H1 (cell line): ENCODE measurements around the gene NEDD9. TPM values are rescaled to one million over a fixed set of nuclear protein-coding genes. Genes with fewer than 3 reads are reported as not detected.

Experiments used
- CTCF ChIA-PET: fragments of 300-600 bp; sonication (Branson Sonifier 250); formaldehyde crosslinking; loops from one replicate; lab custom pipeline; 2021; ENCODE audit not compliant: partially characterized antibody; lab: Charles Lee
- POLR2A ChIA-PET: fragments of 300-600 bp; sonication (Branson Sonifier 250); formaldehyde crosslinking; loops from one replicate; lab custom pipeline; 2021; ENCODE audit warnings: inconsistent platforms; ENCODE audit not compliant: partially characterized antibody; lab: Charles Lee
- DNase-seq, 2 experiments: peaks; one replicate each; pipeline versions ENCODE4 v3.0.0 to v3.0.0-alpha.2; 2010 to 2022; ENCODE audit warnings: low spot score in 2 of 2, low read depth in 1 of 2, mixed read lengths in 1 of 2
- FAIRE-seq: peaks from 2 replicates; lab custom pipeline; 2011; peaks lifted over from hg19 to GRCh38; lab: Jason Lieb, UNC
- H2AFZ ChIP-seq: 2 replicates; pipeline ENCODE4 v1.8.1; 2012; ENCODE audit warnings: low read length, inconsistent platforms
- H2AK5ac ChIP-seq: 2 replicates; pipeline ENCODE4 v1.6.1; 2013; ENCODE audit warnings: low read depth, low read length
- H2BK120ac ChIP-seq: replicated peaks from 2 replicates; pipeline ENCODE3; 2013; ENCODE audit warnings: low read depth, low read length, inconsistent platforms
- H2BK12ac ChIP-seq: 2 replicates; pipeline ENCODE4 v1.6.1; 2013; ENCODE audit warnings: low read depth, low read length
- H2BK15ac ChIP-seq: 2 replicates; pipeline ENCODE4 v1.6.1; 2013; ENCODE audit warnings: low read length
- H2BK20ac ChIP-seq: 2 replicates; pipeline ENCODE4 v1.6.1; 2013; ENCODE audit warnings: low read length
- H2BK5ac ChIP-seq: 2 replicates; pipeline ENCODE4 v1.6.1; 2013; ENCODE audit warnings: low read depth, low read length
- H3K14ac ChIP-seq: 2 replicates; pipeline ENCODE4 v1.6.1; 2013; ENCODE audit warnings: inconsistent platforms; ENCODE audit not compliant: insufficient read length
- H3K18ac ChIP-seq: 2 replicates; pipeline ENCODE4 v1.6.1; 2013; ENCODE audit warnings: low read length; ENCODE audit errors: extremely low read depth
- H3K23ac ChIP-seq: 2 replicates; pipeline ENCODE4 v1.6.1; 2013; ENCODE audit warnings: inconsistent platforms; ENCODE audit not compliant: insufficient read length
- H3K23me2 ChIP-seq: 2 replicates; pipeline ENCODE4 v1.6.1; 2013; ENCODE audit warnings: low read depth, low read length
- H3K27ac ChIP-seq: 2 replicates; pipeline ENCODE4 v1.6.1; 2011; ENCODE audit warnings: low read depth, low read length, inconsistent platforms
- H3K27me3 ChIP-seq, 4 experiments: replicated peaks in 1 of 4; 1 replicate in 1 of 4; 2 replicates in 3 of 4; pipeline versions ENCODE4 v1.6.1 to v1.8.1; 2011 to 2013; ENCODE audit warnings: low read length in 3 of 4, mild to moderate bottlenecking in 3 of 4, inconsistent platforms in 2 of 4, mixed read lengths in 2 of 4, moderate library complexity in 1 of 4; ENCODE audit not compliant: control insufficient read depth in 3 of 4, insufficient read depth in 3 of 4; ENCODE audit errors: extremely low read depth in 1 of 4
- H3K36me3 ChIP-seq, 4 experiments: 2 replicates each; pipeline versions ENCODE4 v1.6.1 to v1.8.1; 2011 to 2013; ENCODE audit warnings: mild to moderate bottlenecking in 4 of 4, low read length in 3 of 4, moderate library complexity in 2 of 4, control low read depth in 1 of 4, inconsistent platforms in 1 of 4; ENCODE audit not compliant: insufficient read depth in 4 of 4, control insufficient read depth in 2 of 4
- H3K4ac ChIP-seq: replicated peaks from 2 replicates; pipeline ENCODE3; 2013; ENCODE audit warnings: low read length, low read depth, mixed read lengths, inconsistent platforms; ENCODE audit not compliant: insufficient read length
- H3K4me1 ChIP-seq, 4 experiments: replicated peaks in 1 of 4; 1 replicate in 1 of 4; 2 replicates in 3 of 4; pipeline versions ENCODE4 v1.6.1 to v1.8.1; 2011 to 2013; ENCODE audit warnings: low read length in 3 of 4, inconsistent platforms in 2 of 4, mixed read lengths in 1 of 4; ENCODE audit not compliant: insufficient read depth in 4 of 4, control insufficient read depth in 3 of 4
- H3K4me2 ChIP-seq, 2 experiments: 2 replicates each; pipeline versions ENCODE4 v1.6.1 to v1.8.1; 2011 to 2013; ENCODE audit warnings: low read depth in 2 of 2, low read length in 2 of 2, control low read depth in 1 of 2, inconsistent platforms in 1 of 2, mild to moderate bottlenecking in 1 of 2; ENCODE audit not compliant: insufficient read depth in 1 of 2
- H3K4me3 ChIP-seq, 4 experiments: fragments of 200-600, 300-600 bp in 1 of 4; sonication (generic), shearing (Covaris generic), sonication (Bioruptor Twin) in 1 of 4; 2 replicates each; pipeline versions ENCODE4 v1.5.1 to v1.8.1; 2011 to 2016; ENCODE audit warnings: low read length in 4 of 4, low read depth in 3 of 4, control low read depth in 2 of 4, inconsistent platforms in 2 of 4, mild to moderate bottlenecking in 2 of 4, mixed read lengths in 1 of 4, moderate library complexity in 1 of 4; ENCODE audit not compliant: insufficient read depth in 2 of 4; ENCODE audit errors: extremely low read depth in 1 of 4
- H3K56ac ChIP-seq: replicated peaks from 2 replicates; pipeline ENCODE3; 2013; ENCODE audit warnings: low read depth, mild to moderate bottlenecking, mixed read lengths, low read length, inconsistent platforms; ENCODE audit not compliant: insufficient read length
- H3K79me1 ChIP-seq: 2 replicates; pipeline ENCODE4 v1.6.1; 2013; ENCODE audit warnings: low read depth, low read length, control low read depth
- H3K79me2 ChIP-seq, 2 experiments: 2 replicates each; pipeline versions ENCODE4 v1.6.1 to v1.8.1; 2012 to 2013; ENCODE audit warnings: low read length in 2 of 2, mild to moderate bottlenecking in 2 of 2, inconsistent platforms in 1 of 2; ENCODE audit not compliant: insufficient read depth in 2 of 2, control insufficient read depth in 1 of 2
- H3K9ac ChIP-seq, 4 experiments: replicated peaks in 1 of 4; 1 replicate in 1 of 4; 2 replicates in 3 of 4; pipeline versions ENCODE4 v1.6.1 to v1.8.1; 2011 to 2013; ENCODE audit warnings: low read depth in 3 of 4, low read length in 3 of 4, control low read depth in 2 of 4, mild to moderate bottlenecking in 2 of 4, moderate library complexity in 2 of 4, inconsistent platforms in 1 of 4; ENCODE audit errors: extremely low read depth in 1 of 4
- H3K9me3 ChIP-seq, 2 experiments: 2 replicates each; pipeline versions ENCODE4 v1.6.1 to v1.8.1; 2012 to 2013; ENCODE audit warnings: mild to moderate bottlenecking in 2 of 2, moderate library complexity in 2 of 2, control low read depth in 1 of 2, inconsistent platforms in 1 of 2, low read depth in 1 of 2, low read length in 1 of 2, mixed read lengths in 1 of 2; ENCODE audit not compliant: insufficient read depth in 2 of 2
- H4K20me1 ChIP-seq, 2 experiments: replicated peaks in 1 of 2; 2 replicates each; pipeline versions ENCODE3 to v1.8.1; 2011 to 2013; ENCODE audit warnings: inconsistent platforms in 2 of 2, low read length in 2 of 2, mild to moderate bottlenecking in 1 of 2; ENCODE audit not compliant: insufficient read depth in 2 of 2, control insufficient read depth in 1 of 2
- H4K5ac ChIP-seq: 2 replicates; pipeline ENCODE4 v1.6.1; 2013; ENCODE audit warnings: low read length, low read depth, mixed read lengths, inconsistent platforms; ENCODE audit not compliant: insufficient read length
- H4K8ac ChIP-seq: 2 replicates; pipeline ENCODE4 v1.8.0; 2013; ENCODE audit warnings: mild to moderate bottlenecking, moderate library complexity, low read length, inconsistent platforms; ENCODE audit not compliant: insufficient read depth; ENCODE audit errors: extremely low read depth
- H4K91ac ChIP-seq: replicated peaks from 2 replicates; pipeline ENCODE3; 2013; ENCODE audit warnings: low read length, mixed read lengths, inconsistent platforms; ENCODE audit not compliant: insufficient read length
- SUZ12 ChIP-seq: fragments of 200-600 bp; sonication (generic); IDR thresholded peaks from 2 replicates; pipeline ENCODE4 v1.6.1; 2012; ENCODE audit warnings: mild to moderate bottlenecking, inconsistent platforms, low read length, moderate library complexity, mixed read lengths
- TCF12 ChIP-seq: IDR thresholded peaks from 2 replicates; pipeline ENCODE4 v1.6.1; 2011; ENCODE audit warnings: low read depth, mild to moderate bottlenecking, low read length
- WGBS, 2 experiments: shearing (Covaris generic) in 1 of 2; methylation state at CpG; one replicate each; pipeline versions ENCODE4 v1.1.6 to v1.1.7; 2013 to 2015; ENCODE audit warnings: low lambda C conversion rate in 2 of 2, mixed read lengths in 2 of 2, inconsistent platforms in 1 of 2, low coverage in 1 of 2, missing lambda C conversion rate in 1 of 2; ENCODE audit not compliant: insufficient replicate concordance in 2 of 2, insufficient coverage in 1 of 2, insufficient read length in 1 of 2; ENCODE audit errors: extremely low coverage in 1 of 2, missing lambda C conversion rate in 1 of 2; 5-methylcytosine and 5-hydroxymethylcytosine counted together
- polyA plus RNA-seq, 7 experiments: library from polyadenylated mRNA; depleted of rRNA in 3 of 7; stranded (reverse) in 5 of 7; unstranded in 2 of 7; fragments of >200 nt in 5 of 7; fragments of 200-250 nt in 2 of 7; gene quantifications; 1 replicate in 5 of 7; 2 replicates in 1 of 7; 4 replicates in 1 of 7; pipeline versions ENCODE4 v1.2.1 to v1.2.3, GENCODE V29; 2011 to 2013; ENCODE audit warnings: missing spikeins in 2 of 7, mixed read lengths in 2 of 7
- total RNA-seq: library from RNA; stranded (reverse); fragmentation: NEBNext Ultra II Directional; extraction: Animal tissue kit (Norgen Biotek cat#: 25700); gene quantifications from 2 replicates; pipeline ENCODE4 v1.2.1, GENCODE V29; 2021

NEDD9 gene
- total and polyA plus RNA-seq, 2 of the 8 experiments (the other 6 are each of a cell fraction or from before 2014, with no cell fraction given): 3.6 to 12.0 TPM

GRCh38 chr6:11168091-11168635 lies 64.3 kb downstream of the NEDD9 start:
- Histone ChIP-seq H4K91ac (no peak overlapping the region), H3K18ac (no peak overlapping the region), H3K27ac (no peak overlapping the region), H3K9ac (no peak overlapping the region), H3K27me3 (no peaks in the 10 kb centered on the region), H3K56ac (no peak overlapping the region), H2AFZ (no peak overlapping the region), H4K5ac (no peak overlapping the region), H3K14ac (no peak overlapping the region), H3K9me3 (no peaks in the 10 kb centered on the region; a peak in 1 of 4 replicates), H3K4me3 (no peak overlapping the region), H4K20me1 (no peaks in the 10 kb centered on the region), H2BK20ac (no peak overlapping the region), H3K79me2 (no peaks in the 10 kb centered on the region), H3K23me2 (no peaks in the 10 kb centered on the region), H2BK12ac (no peak overlapping the region), H3K79me1 (no peaks in the 10 kb centered on the region), H3K4me2 (no peak overlapping the region), H4K8ac (no peak overlapping the region), H3K4me1 (peaks cover 0 to 7% (median 0%) of the 10 kb centered on the region in 4 experiments; a peak in 2 of 7 replicates), H2BK15ac (no peak overlapping the region), H3K23ac (no peak overlapping the region), H2AK5ac (no peak overlapping the region), H2BK5ac (no peak overlapping the region), H2BK120ac (no peak overlapping the region), H3K4ac (no peak overlapping the region), H3K36me3 (no peaks in the 10 kb centered on the region; a peak in 2 of 8 replicates)
- TF ChIP-seq TCF12 (no peak), SUZ12 (no peak)
- ChIA-PET CTCF (interaction anchor here (0.7 to 2.0 kb wide), 4 partner anchors 9 to 328 kb away, joined by 3 to 20 read pairs (median 4); no protein-coding TSS in a partner anchor), POLR2A (no interaction called here)
- FAIRE-seq (no peak), DNase-seq (no peak)
- WGBS, 2 experiments: 90% methylated on average over 7 of the region's 7 CpGs; no CpG with 5 or more reads in 1 of the 2 experiments
